ENCODE measurements around the gene TMEM178A. TPM values are rescaled to one million over a fixed set of nuclear protein-coding genes. Genes with fewer than 3 reads are reported as not detected.

TMEM178A gene
- total and polyA plus RNA-seq, 2 of the 8 experiments (the other 6 are each of a cell fraction or from before 2014, with no cell fraction given), result 11.2 to 14.9 TPM

DNA sequence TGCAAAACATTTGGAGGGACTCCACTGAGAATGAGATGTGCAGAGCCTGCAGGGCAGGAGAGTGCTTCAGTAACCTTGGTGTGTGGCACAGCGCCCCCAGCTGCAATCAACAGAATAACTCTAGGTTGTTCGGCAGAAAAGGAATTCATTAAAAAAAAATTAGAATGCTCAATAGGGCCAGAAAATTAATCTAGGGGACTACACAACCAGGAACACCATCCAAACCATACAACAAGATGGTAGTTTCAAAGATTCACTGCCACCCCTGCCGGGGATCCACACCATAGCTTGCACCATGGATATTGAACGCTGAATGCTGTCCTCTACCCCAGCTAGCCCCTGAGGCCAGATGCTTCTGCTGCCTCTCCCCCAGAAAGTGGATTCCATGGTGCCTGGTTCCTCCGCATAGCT is 63.2 kb downstream of the TMEM178A start (continued):
- peak; percentile 78 to 80 for TF ChIP-seq RAD21 (IDR thresholded peaks at IDR 0.05 in 1 of 2, conservative IDR thresholded peaks at IDR 0.05 in 1 of 2; ENCODE audit: low read depth in 2 of 2, low read length in 2 of 2)

Data from H1 (cell line).